Thoracic aorta (tissue), 2 donors: ENCODE data around the gene RAD21L1. TPM values are rescaled to one million over a fixed set of nuclear protein-coding genes. Genes with fewer than 3 reads are reported as not detected.

Experiments used
- ATAC-seq: fragments of 150-250 bp; one replicate; pipeline ENCODE4 v1.8.0; 2017; ENCODE audit warnings: low read depth; ENCODE audit not compliant: insufficient number of reproducible peaks, low FRiP score
- DNase-seq: peaks from one replicate; pipeline ENCODE4 v3.0.0-alpha.2; 2020; ENCODE audit warnings: low spot score
- H3K27ac ChIP-seq, 2 donors: fragments of 200-600 bp; sonication (generic); 1 replicate in 1 of 2; 2 replicates in 1 of 2; pipeline ENCODE4 v1.5.1; 2016; ENCODE audit warnings: mild to moderate bottlenecking in 2 of 2, moderate library complexity in 2 of 2
- H3K27me3 ChIP-seq: fragments of 200-600 bp; sonication (generic); replicated peaks from 2 replicates; pipeline ENCODE4 v1.6.0; 2016; ENCODE audit warnings: mild to moderate bottlenecking; ENCODE audit not compliant: insufficient read depth
- H3K36me3 ChIP-seq: fragments of 200-600 bp; sonication (generic); one replicate; pipeline ENCODE4 v1.5.1; 2016
- H3K4me1 ChIP-seq, 2 donors: fragments of 200-600 bp; sonication (generic); 1 replicate in 1 of 2; 2 replicates in 1 of 2; pipeline versions ENCODE4 v1.5.1 to v1.6.0; 2016; ENCODE audit warnings: low read depth in 2 of 2, mild to moderate bottlenecking in 1 of 2; ENCODE audit not compliant: control insufficient read depth in 1 of 2
- H3K4me3 ChIP-seq: fragments of 200-600 bp; sonication (generic); 2 replicates; pipeline ENCODE4 v1.5.1; 2016; ENCODE audit warnings: mild to moderate bottlenecking
- H3K9me3 ChIP-seq: fragments of 200-600 bp; sonication (generic); 2 replicates; pipeline ENCODE4 v1.5.1; 2016
- CTCF ChIP-seq: fragments of 200-600 bp; sonication (generic); IDR thresholded peaks from one replicate; pipeline ENCODE4 v1.5.1; 2019; ENCODE audit warnings: antibody characterized with exemption
- total RNA-seq, 2 donors: library from RNA; depleted of rRNA; stranded (reverse); fragments of >200 nt; gene quantifications; one replicate each; pipeline versions ENCODE4 v1.1.0 to v1.2.3, GENCODE V29; 2016

RAD21L1 gene
- total RNA-seq, 2 donors from 2014 or later, result not detected

GRCh38 chr20:1190847-1191246 lies 35.0 kb upstream of the RAD21L1 start:
- Histone ChIP-seq H3K36me3 (no peaks in the 10 kb centered on the region), H3K4me3 (no peak overlapping the region), H3K4me1 (no peaks in the 10 kb centered on the region), H3K27ac (no peak overlapping the region), H3K27me3 (no peaks in the 10 kb centered on the region), H3K9me3 (no peaks in the 10 kb centered on the region)
- no peak for DNase-seq
- ATAC-seq, result no peak
- TF ChIP-seq CTCF, result no peak

- no peaks in the 10 kb centered on the region for H3K9me3 ChIP-seq
- ATAC-seq (no peak), DNase-seq (no peak)
- no peaks in the 10 kb centered on the region for H3K4me1 ChIP-seq
- no peaks in the 10 kb centered on the region for H3K27me3 ChIP-seq
- no peak for TF ChIP-seq CTCF
- no peak overlapping the region for H3K27ac ChIP-seq
- no peak overlapping the region for H3K4me3 ChIP-seq
- H3K36me3 ChIP-seq, result no peaks in the 10 kb centered on the region
These were observed 34.5 kb upstream of the RAD21L1 start for GRCh38 chr20:1191299-1191698.

GRCh38 chr20:1195226-1195625 lies 30.6 kb upstream of the RAD21L1 start:
- TF ChIP-seq CTCF, result no peak
- Histone ChIP-seq H3K27me3 (no peaks in the 10 kb centered on the region), H3K4me1 (no peaks in the 10 kb centered on the region), H3K4me3 (no peak overlapping the region), H3K27ac (no peak overlapping the region), H3K9me3 (no peaks in the 10 kb centered on the region), H3K36me3 (no peaks in the 10 kb centered on the region)
- DNase-seq, result no peak
- no peak for ATAC-seq

- Histone ChIP-seq H3K27ac (no peak overlapping the region), H3K4me1 (no peaks in the 10 kb centered on the region), H3K36me3 (no peaks in the 10 kb centered on the region), H3K27me3 (no peaks in the 10 kb centered on the region), H3K9me3 (no peaks in the 10 kb centered on the region), H3K4me3 (no peak overlapping the region)
- DNase-seq (no peak), ATAC-seq (no peak)
- TF ChIP-seq CTCF, result no peak
These were observed 29.2 kb upstream of the RAD21L1 start for GRCh38 chr20:1196634-1197033.

GRCh38 chr20:1197801-1198200 lies 28.0 kb upstream of the RAD21L1 start:
- Histone ChIP-seq H3K4me1 (no peaks in the 10 kb centered on the region), H3K9me3 (no peaks in the 10 kb centered on the region), H3K27ac (no peak overlapping the region), H3K4me3 (no peak overlapping the region), H3K36me3 (no peaks in the 10 kb centered on the region), H3K27me3 (no peaks in the 10 kb centered on the region)
- no peak for TF ChIP-seq CTCF
- ATAC-seq (no peak), DNase-seq (no peak)
